H1 (cell line): ENCODE measurements around the gene PXK. TPM values are rescaled to one million over a fixed set of nuclear protein-coding genes. Genes with fewer than 3 reads are reported as not detected.

Source experiments
- CTCF ChIA-PET: fragments of 300-600 bp; sonication (Branson Sonifier 250); formaldehyde crosslinking; loops from one replicate; lab custom pipeline; 2021; ENCODE audit not compliant: partially characterized antibody; lab: Charles Lee
- POLR2A ChIA-PET: fragments of 300-600 bp; sonication (Branson Sonifier 250); formaldehyde crosslinking; loops from one replicate; lab custom pipeline; 2021; ENCODE audit warnings: inconsistent platforms; ENCODE audit not compliant: partially characterized antibody; lab: Charles Lee
- DNase-seq, 2 experiments: peaks; one replicate each; pipeline versions ENCODE4 v3.0.0 to v3.0.0-alpha.2; 2010 to 2022; ENCODE audit warnings: low spot score in 2 of 2, low read depth in 1 of 2, mixed read lengths in 1 of 2
- FAIRE-seq: peaks from 2 replicates; lab custom pipeline; 2011; peaks lifted over from hg19 to GRCh38; lab: Jason Lieb, UNC
- H2AFZ ChIP-seq: 2 replicates; pipeline ENCODE4 v1.8.1; 2012; ENCODE audit warnings: low read length, inconsistent platforms
- H2AK5ac ChIP-seq: 2 replicates; pipeline ENCODE4 v1.6.1; 2013; ENCODE audit warnings: low read depth, low read length
- H2BK120ac ChIP-seq: replicated peaks from 2 replicates; pipeline ENCODE3; 2013; ENCODE audit warnings: low read depth, low read length, inconsistent platforms
- H2BK12ac ChIP-seq: 2 replicates; pipeline ENCODE4 v1.6.1; 2013; ENCODE audit warnings: low read depth, low read length
- H2BK15ac ChIP-seq: 2 replicates; pipeline ENCODE4 v1.6.1; 2013; ENCODE audit warnings: low read length
- H2BK20ac ChIP-seq: 2 replicates; pipeline ENCODE4 v1.6.1; 2013; ENCODE audit warnings: low read length
- H2BK5ac ChIP-seq: 2 replicates; pipeline ENCODE4 v1.6.1; 2013; ENCODE audit warnings: low read depth, low read length
- H3K14ac ChIP-seq: 2 replicates; pipeline ENCODE4 v1.6.1; 2013; ENCODE audit warnings: inconsistent platforms; ENCODE audit not compliant: insufficient read length
- H3K18ac ChIP-seq: 2 replicates; pipeline ENCODE4 v1.6.1; 2013; ENCODE audit warnings: low read length; ENCODE audit errors: extremely low read depth
- H3K23ac ChIP-seq: 2 replicates; pipeline ENCODE4 v1.6.1; 2013; ENCODE audit warnings: inconsistent platforms; ENCODE audit not compliant: insufficient read length
- H3K23me2 ChIP-seq: 2 replicates; pipeline ENCODE4 v1.6.1; 2013; ENCODE audit warnings: low read depth, low read length
- H3K27ac ChIP-seq: 2 replicates; pipeline ENCODE4 v1.6.1; 2011; ENCODE audit warnings: low read depth, low read length, inconsistent platforms
- H3K27me3 ChIP-seq, 4 experiments: replicated peaks in 1 of 4; 1 replicate in 1 of 4; 2 replicates in 3 of 4; pipeline versions ENCODE4 v1.6.1 to v1.8.1; 2011 to 2013; ENCODE audit warnings: low read length in 3 of 4, mild to moderate bottlenecking in 3 of 4, inconsistent platforms in 2 of 4, mixed read lengths in 2 of 4, moderate library complexity in 1 of 4; ENCODE audit not compliant: control insufficient read depth in 3 of 4, insufficient read depth in 3 of 4; ENCODE audit errors: extremely low read depth in 1 of 4
- H3K36me3 ChIP-seq, 4 experiments: 2 replicates each; pipeline versions ENCODE4 v1.6.1 to v1.8.1; 2011 to 2013; ENCODE audit warnings: mild to moderate bottlenecking in 4 of 4, low read length in 3 of 4, moderate library complexity in 2 of 4, control low read depth in 1 of 4, inconsistent platforms in 1 of 4; ENCODE audit not compliant: insufficient read depth in 4 of 4, control insufficient read depth in 2 of 4
- H3K4ac ChIP-seq: replicated peaks from 2 replicates; pipeline ENCODE3; 2013; ENCODE audit warnings: low read length, low read depth, mixed read lengths, inconsistent platforms; ENCODE audit not compliant: insufficient read length
- H3K4me1 ChIP-seq, 4 experiments: replicated peaks in 1 of 4; 1 replicate in 1 of 4; 2 replicates in 3 of 4; pipeline versions ENCODE4 v1.6.1 to v1.8.1; 2011 to 2013; ENCODE audit warnings: low read length in 3 of 4, inconsistent platforms in 2 of 4, mixed read lengths in 1 of 4; ENCODE audit not compliant: insufficient read depth in 4 of 4, control insufficient read depth in 3 of 4
- H3K4me2 ChIP-seq, 2 experiments: 2 replicates each; pipeline versions ENCODE4 v1.6.1 to v1.8.1; 2011 to 2013; ENCODE audit warnings: low read depth in 2 of 2, low read length in 2 of 2, control low read depth in 1 of 2, inconsistent platforms in 1 of 2, mild to moderate bottlenecking in 1 of 2; ENCODE audit not compliant: insufficient read depth in 1 of 2
- H3K4me3 ChIP-seq, 4 experiments: fragments of 200-600, 300-600 bp in 1 of 4; sonication (generic), shearing (Covaris generic), sonication (Bioruptor Twin) in 1 of 4; 2 replicates each; pipeline versions ENCODE4 v1.5.1 to v1.8.1; 2011 to 2016; ENCODE audit warnings: low read length in 4 of 4, low read depth in 3 of 4, control low read depth in 2 of 4, inconsistent platforms in 2 of 4, mild to moderate bottlenecking in 2 of 4, mixed read lengths in 1 of 4, moderate library complexity in 1 of 4; ENCODE audit not compliant: insufficient read depth in 2 of 4; ENCODE audit errors: extremely low read depth in 1 of 4
- H3K56ac ChIP-seq: replicated peaks from 2 replicates; pipeline ENCODE3; 2013; ENCODE audit warnings: low read depth, mild to moderate bottlenecking, mixed read lengths, low read length, inconsistent platforms; ENCODE audit not compliant: insufficient read length
- H3K79me1 ChIP-seq: 2 replicates; pipeline ENCODE4 v1.6.1; 2013; ENCODE audit warnings: low read depth, low read length, control low read depth
- H3K79me2 ChIP-seq, 2 experiments: 2 replicates each; pipeline versions ENCODE4 v1.6.1 to v1.8.1; 2012 to 2013; ENCODE audit warnings: low read length in 2 of 2, mild to moderate bottlenecking in 2 of 2, inconsistent platforms in 1 of 2; ENCODE audit not compliant: insufficient read depth in 2 of 2, control insufficient read depth in 1 of 2
- H3K9ac ChIP-seq, 4 experiments: replicated peaks in 1 of 4; 1 replicate in 1 of 4; 2 replicates in 3 of 4; pipeline versions ENCODE4 v1.6.1 to v1.8.1; 2011 to 2013; ENCODE audit warnings: low read depth in 3 of 4, low read length in 3 of 4, control low read depth in 2 of 4, mild to moderate bottlenecking in 2 of 4, moderate library complexity in 2 of 4, inconsistent platforms in 1 of 4; ENCODE audit errors: extremely low read depth in 1 of 4
- H3K9me3 ChIP-seq, 2 experiments: 2 replicates each; pipeline versions ENCODE4 v1.6.1 to v1.8.1; 2012 to 2013; ENCODE audit warnings: mild to moderate bottlenecking in 2 of 2, moderate library complexity in 2 of 2, control low read depth in 1 of 2, inconsistent platforms in 1 of 2, low read depth in 1 of 2, low read length in 1 of 2, mixed read lengths in 1 of 2; ENCODE audit not compliant: insufficient read depth in 2 of 2
- H4K20me1 ChIP-seq, 2 experiments: replicated peaks in 1 of 2; 2 replicates each; pipeline versions ENCODE3 to v1.8.1; 2011 to 2013; ENCODE audit warnings: inconsistent platforms in 2 of 2, low read length in 2 of 2, mild to moderate bottlenecking in 1 of 2; ENCODE audit not compliant: insufficient read depth in 2 of 2, control insufficient read depth in 1 of 2
- H4K5ac ChIP-seq: 2 replicates; pipeline ENCODE4 v1.6.1; 2013; ENCODE audit warnings: low read length, low read depth, mixed read lengths, inconsistent platforms; ENCODE audit not compliant: insufficient read length
- H4K8ac ChIP-seq: 2 replicates; pipeline ENCODE4 v1.8.0; 2013; ENCODE audit warnings: mild to moderate bottlenecking, moderate library complexity, low read length, inconsistent platforms; ENCODE audit not compliant: insufficient read depth; ENCODE audit errors: extremely low read depth
- H4K91ac ChIP-seq: replicated peaks from 2 replicates; pipeline ENCODE3; 2013; ENCODE audit warnings: low read length, mixed read lengths, inconsistent platforms; ENCODE audit not compliant: insufficient read length
- ASH2L ChIP-seq: fragments of 200-600, 300-600 bp; sonication (generic); IDR thresholded peaks from one replicate; pipeline ENCODE4 v1.7.1; 2017; ENCODE audit warnings: low read length
- BRCA1 ChIP-seq: IDR thresholded peaks from 2 replicates; pipeline ENCODE4 v1.6.1; 2012; ENCODE audit warnings: low read depth, low read length, improper control_type of control experiment
- CHD1 ChIP-seq: IDR thresholded peaks from 2 replicates; pipeline ENCODE4 v1.6.1; 2012; ENCODE audit warnings: low read depth, low read length, improper control_type of control experiment
- CTBP2 ChIP-seq: IDR thresholded peaks from 2 replicates; pipeline ENCODE4 v1.7.0; 2011; ENCODE audit warnings: borderline replicate concordance, mild to moderate bottlenecking, moderate library complexity, mixed read lengths, low read length; ENCODE audit not compliant: insufficient read depth, insufficient read length
- GTF2F1 ChIP-seq: IDR thresholded peaks from 2 replicates; pipeline ENCODE4 v1.6.1; 2012; ENCODE audit warnings: low read depth, low read length, improper control_type of control experiment, borderline replicate concordance
- HDAC6 ChIP-seq: IDR thresholded peaks from one replicate; pipeline ENCODE4 v1.7.1; 2012; ENCODE audit warnings: low read depth, mild to moderate bottlenecking, inconsistent platforms, low read length, moderate library complexity
- KDM4A ChIP-seq: IDR thresholded peaks from one replicate; pipeline ENCODE4 v1.7.1; 2012; ENCODE audit warnings: low read depth, mild to moderate bottlenecking, moderate library complexity, low read length, inconsistent platforms; ENCODE audit not compliant: severe bottlenecking
- MAFK ChIP-seq: IDR thresholded peaks from 2 replicates; pipeline ENCODE4 v1.6.1; 2012; ENCODE audit warnings: low read depth, mild to moderate bottlenecking, improper control_type of control experiment, low read length
- RAD21 ChIP-seq, 2 experiments: IDR thresholded peaks in 1 of 2; conservative IDR thresholded peaks in 1 of 2; 2 replicates each; pipeline ENCODE4 v1.6.1; 2011; ENCODE audit warnings: low read depth in 2 of 2, low read length in 2 of 2, improper control_type of control experiment in 1 of 2, inconsistent platforms in 1 of 2, mild to moderate bottlenecking in 1 of 2, moderate library complexity in 1 of 2
- RBBP5 ChIP-seq: IDR thresholded peaks from 2 replicates; pipeline ENCODE4 v1.7.1; 2012; ENCODE audit warnings: low read depth, mild to moderate bottlenecking, inconsistent platforms, low read length, moderate library complexity, borderline replicate concordance
- RNF2 ChIP-seq: fragments of 200-900, 300-1000 bp; sonication (generic); IDR thresholded peaks from 2 replicates; pipeline ENCODE4 v1.7.1; 2016; ENCODE audit warnings: borderline replicate concordance, low read depth, mild to moderate bottlenecking, antibody characterized with exemption, low read length; ENCODE audit not compliant: poor library complexity, severe bottlenecking; ENCODE audit errors: missing control alignments
- RXRA ChIP-seq: IDR thresholded peaks from 2 replicates; pipeline ENCODE4 v1.6.1; 2011; ENCODE audit warnings: low read depth, mild to moderate bottlenecking, low read length, moderate library complexity; ENCODE audit not compliant: insufficient read depth
- TBP ChIP-seq: IDR thresholded peaks from 2 replicates; pipeline ENCODE4 v1.6.1; 2011; ENCODE audit warnings: low read depth, low read length, improper control_type of control experiment
- TCF12 ChIP-seq: IDR thresholded peaks from 2 replicates; pipeline ENCODE4 v1.6.1; 2011; ENCODE audit warnings: low read depth, mild to moderate bottlenecking, low read length
- WGBS, 2 experiments: shearing (Covaris generic) in 1 of 2; methylation state at CpG; one replicate each; pipeline versions ENCODE4 v1.1.6 to v1.1.7; 2013 to 2015; ENCODE audit warnings: low lambda C conversion rate in 2 of 2, mixed read lengths in 2 of 2, inconsistent platforms in 1 of 2, low coverage in 1 of 2, missing lambda C conversion rate in 1 of 2; ENCODE audit not compliant: insufficient replicate concordance in 2 of 2, insufficient coverage in 1 of 2, insufficient read length in 1 of 2; ENCODE audit errors: extremely low coverage in 1 of 2, missing lambda C conversion rate in 1 of 2; 5-methylcytosine and 5-hydroxymethylcytosine counted together
- polyA plus RNA-seq, 7 experiments: library from polyadenylated mRNA; depleted of rRNA in 3 of 7; stranded (reverse) in 5 of 7; unstranded in 2 of 7; fragments of >200 nt in 5 of 7; fragments of 200-250 nt in 2 of 7; gene quantifications; 1 replicate in 5 of 7; 2 replicates in 1 of 7; 4 replicates in 1 of 7; pipeline versions ENCODE4 v1.2.1 to v1.2.3, GENCODE V29; 2011 to 2013; ENCODE audit warnings: missing spikeins in 2 of 7, mixed read lengths in 2 of 7
- total RNA-seq: library from RNA; stranded (reverse); fragmentation: NEBNext Ultra II Directional; extraction: Animal tissue kit (Norgen Biotek cat#: 25700); gene quantifications from 2 replicates; pipeline ENCODE4 v1.2.1, GENCODE V29; 2021

PXK gene
- total and polyA plus RNA-seq, 2 of the 8 experiments (the other 6 are each of a cell fraction or from before 2014, with no cell fraction given) = 3.5 to 7.1 TPM

GRCh38 chr3:58358808-58359207 lies 26.1 kb downstream of the PXK start:
- CTCF ChIA-PET = interaction anchor here (0.8 kb wide), 1 partner anchor 108 kb away, joined by 3 read pairs; no protein-coding TSS in a partner anchor
- H2BK12ac ChIP-seq = no peak overlapping the region
- TF ChIP-seq KDM4A (no peak), RXRA (no peak), RAD21 (IDR thresholded peaks at IDR 0.05 in 1 of 2, conservative IDR thresholded peaks at IDR 0.05 in 1 of 2; ENCODE audit: low read depth in 2 of 2, low read length in 2 of 2) (no peak), HDAC6 (no peak), ASH2L (no peak), TBP (no peak), CHD1 (no peak), MAFK (no peak), GTF2F1 (no peak), BRCA1 (no peak), CTBP2 (no peak), TCF12 (no peak), RNF2 (no peak), RBBP5 (no peak)

More at GRCh38 chr3:58358808-58359207, 26.1 kb downstream of the PXK start:
- Histone ChIP-seq H3K79me2 (no peaks in the 10 kb centered on the region), H4K91ac (no peak overlapping the region), H3K4me2 (no peak overlapping the region), H3K27ac (no peak overlapping the region), H3K23me2 (no peaks in the 10 kb centered on the region), H3K56ac (no peak overlapping the region), H3K36me3 (no peaks in the 10 kb centered on the region), H3K9me3 (no peaks in the 10 kb centered on the region), H3K4me3 (no peak overlapping the region), H3K9ac (no peak overlapping the region), H2AK5ac (no peak overlapping the region), H2BK5ac (no peak overlapping the region), H3K14ac (no peak overlapping the region), H2AFZ (no peak overlapping the region), H3K79me1 (no peaks in the 10 kb centered on the region), H3K23ac (no peak overlapping the region), H3K4ac (no peak overlapping the region), H4K20me1 (no peaks in the 10 kb centered on the region), H2BK120ac (no peak overlapping the region), H3K4me1 (no peaks in the 10 kb centered on the region), H4K5ac (no peak overlapping the region), H3K27me3 (no peaks in the 10 kb centered on the region), H2BK15ac (no peak overlapping the region), H3K18ac (no peak overlapping the region), H2BK20ac (no peak overlapping the region), H4K8ac (no peak overlapping the region)
- POLR2A ChIA-PET = no interaction called here
- FAIRE-seq (no peak), DNase-seq (no peak)
- WGBS, 2 experiments = 88% methylated on average over 4 of the region's 4 CpGs; no CpG with 5 or more reads in 1 of the 2 experiments
